ENCODE results near the gene CMIP.

GRCh38 chr16:81571592-81572385 is 127.2 kb downstream of the CMIP start:
- TF ChIP-seq CTCF (IDR thresholded peaks at IDR 0.05) (no peak), POLR2AphosphoS5 (IDR thresholded peaks at IDR 0.05) (no peak), EP300 (IDR thresholded peaks at IDR 0.05; ENCODE audit: low read depth) (no peak), POLR2A (IDR thresholded peaks at IDR 0.05) (no peak)

Data from transverse colon (tissue), 4 donors.